Thymus (tissue), 11 donors: ENCODE measurements around the gene LAMA5. TPM values are rescaled to one million over a fixed set of nuclear protein-coding genes. Genes with fewer than 3 reads are reported as not detected.

Experiments
- DNase-seq, 9 donors: peaks; one replicate each; pipeline ENCODE4 v3.0.0-alpha.2; 2013; ENCODE audit warnings: low spot score in 9 of 9, low read depth in 6 of 9, missing footprints in 1 of 9
- H3K27ac ChIP-seq, 2 donors: one replicate each; pipeline ENCODE4 v1.5.1; 2013; ENCODE audit warnings: control low read depth in 1 of 2, low read depth in 1 of 2, low read length in 1 of 2, mild to moderate bottlenecking in 1 of 2, moderate library complexity in 1 of 2
- H3K27me3 ChIP-seq, 2 donors: one replicate each; pipeline ENCODE4 v1.5.1; 2013; ENCODE audit warnings: low read length in 1 of 2; ENCODE audit not compliant: control insufficient read depth in 2 of 2, insufficient read depth in 1 of 2
- H3K36me3 ChIP-seq, 2 donors: one replicate each; pipeline ENCODE4 v1.5.1; 2013; ENCODE audit warnings: low read length in 1 of 2, mild to moderate bottlenecking in 1 of 2, moderate library complexity in 1 of 2; ENCODE audit not compliant: control insufficient read depth in 2 of 2, insufficient read depth in 2 of 2
- H3K4me1 ChIP-seq, 2 donors: one replicate each; pipeline ENCODE4 v1.5.1; 2013; ENCODE audit warnings: low read length in 2 of 2; ENCODE audit not compliant: control insufficient read depth in 2 of 2, insufficient read depth in 2 of 2
- H3K4me3 ChIP-seq, 2 donors: one replicate each; pipeline ENCODE4 v1.5.1; 2013; ENCODE audit warnings: low read length in 2 of 2, control low read depth in 1 of 2, mild to moderate bottlenecking in 1 of 2
- H3K9me3 ChIP-seq, 2 donors: one replicate each; pipeline ENCODE4 v1.5.1; 2013; ENCODE audit warnings: low read length in 1 of 2, mild to moderate bottlenecking in 1 of 2; ENCODE audit not compliant: control insufficient read depth in 2 of 2, insufficient read depth in 1 of 2
- WGBS: extraction: QIAGEN DNeasy Blood & Tissue Kit; methylation state at CpG from one replicate; pipeline ENCODE4 v1.1.7; 2013; 5-methylcytosine and 5-hydroxymethylcytosine counted together
- polyA plus RNA-seq: library from polyadenylated mRNA; stranded (reverse); fragments of 200-250 nt; gene quantifications from one replicate; pipeline ENCODE4 v1.2.3, GENCODE V29; 2013
- total RNA-seq: library from RNA; stranded (reverse); fragments of 120-200 nt; gene quantifications from one replicate; pipeline ENCODE4 v1.2.4, GENCODE V29; 2013
- donor health status: healthy.

Gene LAMA5
- total and polyA plus RNA-seq, 2 donors = 12.8 to 155 TPM

DNA sequence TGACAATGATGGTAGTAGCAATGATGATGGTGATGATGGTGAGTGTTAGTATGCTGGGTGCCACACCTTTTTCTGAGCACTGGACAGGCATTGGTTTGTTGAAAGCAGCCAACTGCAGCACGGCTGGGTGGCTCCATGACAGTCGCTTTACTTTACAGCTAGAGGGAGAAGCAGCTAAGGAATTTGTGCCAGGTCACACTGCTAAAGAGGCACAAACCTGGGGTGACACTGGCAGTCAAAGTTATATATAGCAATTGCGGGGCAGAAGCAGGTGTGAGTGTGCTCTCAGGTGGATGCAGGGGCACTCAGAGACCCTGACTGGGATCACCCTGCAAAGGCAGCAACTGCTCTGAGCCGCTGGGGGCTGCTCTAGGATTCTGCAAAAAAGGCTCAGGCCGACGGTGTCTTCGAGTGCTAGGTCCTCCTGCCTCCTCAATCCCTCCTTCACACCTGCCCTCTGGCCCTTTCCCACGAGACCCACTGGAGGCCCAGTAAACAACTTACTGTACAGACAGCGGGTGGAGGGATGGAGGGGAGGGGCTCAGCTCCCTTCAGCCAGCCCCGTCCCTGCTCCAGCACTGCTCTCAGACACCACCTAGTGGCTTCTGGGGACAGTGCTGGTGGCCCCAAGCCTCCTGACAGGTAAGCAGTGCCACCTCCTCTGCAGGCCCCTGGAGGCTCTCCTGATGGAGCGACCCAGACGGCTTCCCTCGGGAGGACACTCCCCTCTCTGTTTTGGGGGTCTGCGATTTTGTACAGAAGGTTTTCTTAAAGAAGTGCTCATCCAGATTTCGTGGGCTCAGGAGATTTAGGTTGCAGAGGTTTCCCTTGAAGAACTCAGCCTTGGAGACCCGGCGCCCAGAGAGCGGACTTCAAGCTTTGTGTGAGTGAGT is 15.4 kb upstream of the LAMA5 start:
- Histone ChIP-seq H3K27ac (no peak overlapping the region), H3K27me3 (no peaks in the 10 kb centered on the region), H3K4me1 (peaks cover 5 to 14% of the 10 kb centered on the region in 2 donors), H3K4me3 (no peak overlapping the region), H3K36me3 (peaks cover 0 to 6% of the 10 kb centered on the region in 2 donors), H3K9me3 (no peaks in the 10 kb centered on the region)
- DNase-seq = peak in 8 of 9 donors; percentile 38 to 83 (median 68)
- 62% methylated on average over 18 of the region's 18 CpGs for WGBS

DNA sequence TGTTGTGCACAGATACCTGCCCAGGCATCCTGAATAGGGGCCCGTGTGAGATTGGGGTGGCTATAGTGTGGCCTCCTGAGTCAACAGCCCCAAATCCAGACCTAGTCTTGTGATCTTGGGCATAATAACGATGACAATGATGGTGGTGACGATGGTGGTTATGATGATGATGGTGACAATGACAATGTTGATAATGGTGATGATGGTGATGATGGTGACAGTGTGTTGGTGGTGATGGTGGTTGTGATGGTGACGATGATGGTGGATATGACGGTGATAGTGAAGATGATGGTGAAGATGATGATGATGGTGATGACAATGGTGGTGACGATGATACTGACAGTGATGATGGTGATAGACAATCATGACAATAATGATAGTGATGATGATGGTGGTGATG is 14.7 kb upstream of the LAMA5 start:
- H3K27ac ChIP-seq = peak overlapping the region in 1 of 2 donors; percentile 75
- WGBS = 84% methylated on average over 6 of the region's 6 CpGs
- H3K27me3 ChIP-seq = no peaks in the 10 kb centered on the region
- H3K4me1 ChIP-seq = peaks cover 3 to 17% of the 10 kb centered on the region in 2 donors
- H3K36me3 ChIP-seq = peaks cover 0 to 6% of the 10 kb centered on the region in 2 donors
- DNase-seq = no peak
- no peak overlapping the region for H3K4me3 ChIP-seq
- H3K9me3 ChIP-seq = no peaks in the 10 kb centered on the region

DNA sequence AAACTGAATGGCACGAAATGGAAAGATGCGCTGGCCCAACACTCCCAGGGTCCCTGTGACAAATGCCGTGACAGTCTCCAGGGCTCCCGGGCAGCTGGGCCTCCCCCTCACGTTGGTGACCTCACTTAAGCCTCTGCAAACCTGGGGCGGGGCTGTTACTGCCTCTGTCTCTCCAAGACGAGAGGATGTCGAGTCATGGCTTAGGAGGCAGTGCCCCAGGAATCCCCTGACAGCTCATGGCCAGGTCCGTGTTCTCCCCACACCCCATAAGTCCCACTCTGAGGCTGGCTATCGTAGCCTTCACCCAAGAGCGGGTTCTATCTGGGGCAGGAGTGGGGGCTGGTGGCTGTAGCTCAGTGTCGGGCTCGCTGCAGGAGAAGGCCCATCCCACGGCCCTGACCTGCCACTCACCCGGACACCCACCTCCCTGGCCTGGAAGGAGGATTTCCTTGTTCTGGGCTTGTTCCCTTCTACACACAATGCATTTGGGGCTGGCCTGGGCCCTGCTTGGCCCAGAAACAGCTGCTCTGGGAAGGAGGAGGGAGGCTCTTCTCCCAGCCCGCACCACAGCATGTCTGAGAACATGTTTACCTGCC is 14.2 kb upstream of the LAMA5 start:
- no peaks in the 10 kb centered on the region for H3K27me3 ChIP-seq
- H3K36me3 ChIP-seq = peaks cover 0 to 6% of the 10 kb centered on the region in 2 donors
- 87% methylated on average over 16 of the region's 16 CpGs for WGBS
- DNase-seq = no peak
- H3K4me1 ChIP-seq = peaks cover 3 to 19% of the 10 kb centered on the region in 2 donors
- no peaks in the 10 kb centered on the region for H3K9me3 ChIP-seq
- H3K27ac ChIP-seq = peak overlapping the region; percentile 37 to 75
- no peak overlapping the region for H3K4me3 ChIP-seq

DNA sequence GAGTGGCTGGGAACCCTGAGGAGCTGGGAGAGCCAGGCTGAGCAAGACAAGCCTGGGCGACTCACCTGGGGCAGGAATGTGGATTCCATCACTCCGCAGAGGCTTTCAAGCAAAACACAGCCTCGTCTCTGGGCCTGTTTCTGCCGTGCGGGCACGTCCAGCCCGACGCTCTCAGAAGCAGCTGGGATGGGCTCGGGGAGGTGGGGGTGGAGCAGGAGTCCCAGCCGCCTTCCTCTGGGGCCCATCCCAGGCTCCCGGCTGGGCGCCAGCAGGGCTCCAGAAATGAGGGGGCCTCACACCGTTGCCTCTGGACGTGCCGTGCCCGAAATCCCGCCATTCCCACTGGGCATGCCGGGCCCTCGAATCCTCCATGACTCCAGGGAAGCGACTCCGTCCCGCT is 11.1 kb upstream of the LAMA5 start:
- H3K9me3 ChIP-seq = peaks cover 0 to 13% of the 10 kb centered on the region in 2 donors
- peaks cover 0 to 18% of the 10 kb centered on the region in 2 donors for H3K4me1 ChIP-seq
- no peak overlapping the region for H3K4me3 ChIP-seq
- peak in 1 of 9 donors; percentile 24 for DNase-seq
- no peaks in the 10 kb centered on the region for H3K27me3 ChIP-seq
- 91% methylated on average over 22 of the region's 22 CpGs for WGBS
- H3K36me3 ChIP-seq = peaks cover 0 to 6% of the 10 kb centered on the region in 2 donors
- H3K27ac ChIP-seq = peak overlapping the region; percentile 43 to 79

DNA sequence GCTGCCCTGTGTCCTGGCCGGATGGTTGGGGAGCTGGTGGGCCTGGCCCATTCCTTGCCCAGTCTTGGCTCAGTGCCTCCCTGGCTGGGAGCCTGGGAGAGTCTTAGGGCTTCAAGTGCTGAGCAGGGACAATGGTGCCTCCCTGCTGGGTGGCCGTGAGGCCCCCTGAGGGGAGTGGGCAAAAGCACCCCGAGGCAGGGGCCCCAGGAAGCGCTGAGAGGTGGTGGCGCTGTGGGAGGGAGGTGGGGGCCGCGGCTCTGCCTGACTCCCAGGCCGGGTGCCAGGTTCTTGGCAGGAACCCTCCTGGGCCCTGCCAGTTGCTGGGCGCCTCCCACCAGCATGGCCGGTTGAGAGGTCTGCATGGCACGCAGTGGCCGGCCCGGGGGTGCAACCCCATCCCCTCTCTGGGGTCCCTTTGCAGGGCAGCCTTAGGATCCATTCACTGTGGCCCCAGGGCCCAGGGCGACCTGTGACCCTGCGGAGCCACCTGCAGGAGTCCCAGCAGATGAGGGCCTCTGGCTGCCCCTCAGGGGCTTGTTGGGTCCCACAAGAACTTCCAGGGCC is 10.6 kb upstream of the LAMA5 start:
- 85% methylated on average over 15 of the region's 15 CpGs for WGBS
- Histone ChIP-seq H3K27me3 (no peaks in the 10 kb centered on the region), H3K4me1 (peaks cover 0 to 17% of the 10 kb centered on the region in 2 donors), H3K4me3 (no peak overlapping the region), H3K36me3 (peaks cover 0 to 6% of the 10 kb centered on the region in 2 donors), H3K9me3 (peaks cover 0 to 13% of the 10 kb centered on the region in 2 donors), H3K27ac (peak overlapping the region; percentile 62 to 71)
- no peak for DNase-seq

DNA sequence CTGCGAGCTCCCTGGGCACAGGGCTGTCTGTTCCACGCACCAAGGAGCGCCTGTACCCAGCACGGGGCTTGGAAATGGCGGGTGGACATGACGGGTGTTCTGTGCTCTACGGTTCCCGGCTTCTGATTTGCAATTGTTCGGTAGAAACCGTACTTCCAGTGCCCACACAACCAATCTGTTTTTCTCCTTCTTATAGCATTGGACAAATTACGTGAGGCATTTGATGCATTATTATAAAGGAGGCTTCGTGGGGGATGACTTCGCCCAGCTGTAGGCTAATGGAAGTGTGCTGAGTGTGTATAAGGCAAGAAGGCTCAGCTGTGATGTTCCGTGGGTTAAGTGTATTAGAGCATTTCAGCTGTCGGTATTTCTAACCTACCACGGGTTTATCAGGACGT is 10.0 kb upstream of the LAMA5 start:
- WGBS = 95% methylated on average over 17 of the region's 17 CpGs
- Histone ChIP-seq H3K4me3 (no peak overlapping the region), H3K27me3 (no peaks in the 10 kb centered on the region), H3K9me3 (peaks cover 0 to 13% of the 10 kb centered on the region in 2 donors), H3K27ac (peak overlapping the region in 1 of 2 donors; percentile 43), H3K36me3 (peaks cover 0 to 6% of the 10 kb centered on the region in 2 donors), H3K4me1 (peaks cover 0 to 13% of the 10 kb centered on the region in 2 donors)
- no peak for DNase-seq

DNA sequence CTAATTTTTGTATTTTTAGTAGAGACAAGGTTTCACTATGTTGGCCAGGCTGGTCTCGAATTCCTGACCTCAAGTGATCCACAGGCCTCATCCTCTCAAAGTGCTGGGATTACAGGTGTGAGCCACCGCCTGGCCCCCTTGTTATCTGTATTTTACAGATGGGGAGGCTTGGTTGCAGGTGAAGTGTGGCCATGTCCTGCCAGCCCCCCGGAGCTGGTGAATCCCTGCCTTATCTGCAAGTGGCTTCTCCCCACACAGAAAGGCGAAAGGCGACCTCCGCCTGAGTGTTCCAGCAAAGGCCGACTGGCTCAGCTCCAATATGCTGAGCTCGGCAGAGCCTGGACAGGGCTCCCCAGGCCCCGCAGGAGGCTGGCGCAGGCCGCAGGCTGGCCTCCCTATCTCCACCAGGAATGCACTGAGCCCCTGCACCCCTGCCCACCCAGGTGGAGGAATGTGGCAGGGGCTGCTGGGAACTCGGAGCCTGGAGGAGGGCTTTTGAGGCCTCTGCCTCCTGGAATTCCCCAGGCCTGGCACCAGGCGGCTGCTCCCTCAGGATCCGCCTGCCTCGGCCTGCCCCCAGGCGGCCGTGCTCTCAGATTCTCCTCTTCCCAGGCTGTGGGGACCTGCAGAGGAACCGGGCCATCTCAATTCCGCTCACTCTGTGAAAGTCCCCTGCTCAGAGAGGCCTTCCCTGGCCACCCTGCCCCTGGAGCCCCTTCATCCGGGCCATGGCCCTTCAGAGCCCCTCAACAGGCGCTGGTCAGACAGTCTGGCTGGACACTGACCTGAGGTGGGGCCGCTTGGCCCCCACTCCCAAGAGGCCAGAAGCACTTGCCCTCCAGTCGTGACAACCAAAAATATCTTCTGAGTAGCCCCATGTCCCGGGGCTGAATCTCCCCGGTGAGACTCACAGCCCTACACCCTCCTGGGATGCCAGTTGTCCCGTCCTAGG is 9.3 kb upstream of the LAMA5 start:
- Histone ChIP-seq H3K4me3 (no peak overlapping the region), H3K4me1 (peaks cover 0 to 13% of the 10 kb centered on the region in 2 donors), H3K27ac (peak overlapping the region; percentile 25 to 43), H3K27me3 (peaks cover 0 to 2% of the 10 kb centered on the region in 2 donors), H3K9me3 (peaks cover 0 to 13% of the 10 kb centered on the region in 2 donors), H3K36me3 (no peaks in the 10 kb centered on the region)
- DNase-seq = peak in 1 of 9 donors; percentile 19
- 84% methylated on average over 26 of the region's 26 CpGs for WGBS

DNA sequence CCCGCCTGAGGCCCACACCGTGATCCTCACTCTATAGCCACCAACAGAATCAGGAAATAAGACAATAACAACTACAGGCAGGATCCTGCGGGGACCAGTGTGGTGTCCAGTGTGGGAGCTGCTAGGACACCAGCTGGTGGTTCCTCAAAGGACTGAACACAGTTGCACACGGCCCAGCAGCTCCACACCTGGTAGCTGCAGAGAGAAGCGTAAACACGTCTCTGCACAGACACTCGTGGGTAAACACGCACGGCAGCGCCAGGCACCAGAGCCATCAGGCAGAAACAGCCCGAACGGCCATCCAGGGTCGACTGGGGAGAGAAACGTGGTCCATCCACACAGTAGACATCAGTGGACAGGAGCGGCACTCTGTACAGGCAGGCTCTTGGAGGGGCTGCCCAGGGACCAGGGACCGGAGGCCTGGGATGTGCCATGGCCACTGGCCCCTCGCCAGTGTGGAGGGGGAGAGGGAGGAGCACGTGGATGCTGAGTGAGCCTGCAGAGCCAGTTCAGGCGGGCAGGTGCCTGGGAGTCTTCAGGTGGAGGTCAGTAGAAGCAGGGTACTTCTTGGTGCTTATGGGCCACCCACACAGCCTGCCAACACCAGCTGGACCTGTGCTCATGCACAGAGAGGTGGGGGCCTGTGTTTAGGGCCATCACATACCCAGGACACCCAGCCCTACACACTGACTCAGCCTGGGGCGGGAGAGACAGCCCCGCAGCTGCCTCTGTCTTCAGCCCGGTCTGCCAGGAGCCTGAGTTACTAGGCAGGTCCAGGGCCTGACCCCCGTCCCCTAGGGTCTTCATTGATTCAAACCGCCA is 7.4 kb upstream of the LAMA5 start:
- WGBS = 77% methylated on average over 24 of the region's 24 CpGs
- Histone ChIP-seq H3K36me3 (no peaks in the 10 kb centered on the region), H3K4me1 (peaks cover 0 to 13% of the 10 kb centered on the region in 2 donors), H3K4me3 (no peak overlapping the region), H3K9me3 (peaks cover 0 to 13% of the 10 kb centered on the region in 2 donors), H3K27me3 (peaks cover 9 to 21% of the 10 kb centered on the region in 2 donors), H3K27ac (no peak overlapping the region)
- no peak for DNase-seq
